Measurements from ENCODE around the gene DLG2. TPM values are rescaled to one million over a fixed set of nuclear protein-coding genes. Genes with fewer than 3 reads are reported as not detected.
A peak's percentile ranks its signal among the peaks of the same experiment; 100 is the strongest.

Gene DLG2
- total RNA-seq, 2 experiments from 2014 or later: 6.9 to 8.2 TPM

DNA sequence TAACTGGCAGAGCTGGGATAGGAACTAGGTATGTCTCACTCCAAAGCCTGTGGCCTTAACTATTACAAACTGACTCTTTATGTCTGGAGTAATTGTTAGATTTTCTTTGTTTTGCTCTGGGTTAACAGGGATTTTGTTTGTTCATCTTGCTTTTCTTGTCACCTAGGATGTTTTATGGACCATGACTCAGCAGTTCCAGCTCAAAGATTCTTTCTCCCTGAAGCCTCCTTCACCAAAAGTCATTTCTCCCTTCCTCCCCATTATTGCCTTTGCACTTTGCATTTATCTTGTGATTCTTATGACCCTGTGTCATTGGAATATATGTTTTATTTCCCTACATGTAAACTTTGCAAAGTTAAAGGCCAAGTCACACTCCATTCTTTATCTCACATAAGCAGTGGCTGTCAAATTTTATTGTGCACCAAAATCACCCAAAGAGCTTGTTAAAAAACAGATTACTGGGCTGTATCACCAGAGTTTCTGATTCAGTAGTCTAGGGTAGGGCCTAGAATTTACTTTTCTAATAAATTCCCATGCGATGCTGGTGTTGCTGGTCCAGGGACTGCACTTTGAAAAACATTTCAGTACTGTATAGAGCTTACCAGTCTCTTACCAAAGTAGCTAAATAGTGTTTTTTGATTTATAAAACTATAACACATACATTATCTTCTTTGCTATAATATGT is 327.7 kb downstream of the DLG2 start:
- no peaks in the 10 kb centered on the region for H4K20me1 ChIP-seq (ENCODE audit: insufficient read depth, low read length)
- TF ChIP-seq, protein P1, sequence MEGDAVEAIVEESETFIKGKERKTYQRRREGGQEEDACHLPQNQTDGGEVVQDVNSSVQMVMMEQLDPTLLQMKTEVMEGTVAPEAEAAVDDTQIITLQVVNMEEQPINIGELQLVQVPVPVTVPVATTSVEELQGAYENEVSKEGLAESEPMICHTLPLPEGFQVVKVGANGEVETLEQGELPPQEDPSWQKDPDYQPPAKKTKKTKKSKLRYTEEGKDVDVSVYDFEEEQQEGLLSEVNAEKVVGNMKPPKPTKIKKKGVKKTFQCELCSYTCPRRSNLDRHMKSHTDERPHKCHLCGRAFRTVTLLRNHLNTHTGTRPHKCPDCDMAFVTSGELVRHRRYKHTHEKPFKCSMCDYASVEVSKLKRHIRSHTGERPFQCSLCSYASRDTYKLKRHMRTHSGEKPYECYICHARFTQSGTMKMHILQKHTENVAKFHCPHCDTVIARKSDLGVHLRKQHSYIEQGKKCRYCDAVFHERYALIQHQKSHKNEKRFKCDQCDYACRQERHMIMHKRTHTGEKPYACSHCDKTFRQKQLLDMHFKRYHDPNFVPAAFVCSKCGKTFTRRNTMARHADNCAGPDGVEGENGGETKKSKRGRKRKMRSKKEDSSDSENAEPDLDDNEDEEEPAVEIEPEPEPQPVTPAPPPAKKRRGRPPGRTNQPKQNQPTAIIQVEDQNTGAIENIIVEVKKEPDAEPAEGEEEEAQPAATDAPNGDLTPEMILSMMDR (conservative IDR thresholded peaks at IDR 0.05; ENCODE audit: low read length): no peak
- no peak for TF ChIP-seq EZH2phosphoT487 (IDR thresholded peaks at IDR 0.05; ENCODE audit: borderline replicate concordance, low read depth, low read length)
- DNase-seq (ENCODE audit: low spot score): no peak
- no TSS peak for BruUV-seq (replicated peaks)
- intact Hi-C loops (cut with micrococcal nuclease; ENCODE audit: unreplicated experiment): no loop called here
- 0 out of 2 replicates have a peak, but pooled peaks cover 3% of the 10 kb centered on the region for H3K9me2 ChIP-seq (ENCODE audit: insufficient read depth, low read length)
- H3K4me2 ChIP-seq (ENCODE audit: low read length): no peak overlapping the region
- H3K4me1 ChIP-seq (ENCODE audit: insufficient read depth, low read length, poor library complexity, severe bottlenecking): no peaks in the 10 kb centered on the region
- H3K9me3 ChIP-seq (ENCODE audit: low read length): no peaks in the 10 kb centered on the region
- H3K4me3 ChIP-seq (ENCODE audit: low read depth, low read length, poor library complexity, severe bottlenecking): no peak overlapping the region
- H3K36me3 ChIP-seq (ENCODE audit: insufficient read depth, low read length): no peaks in the 10 kb centered on the region
- ChIA-PET POLR2A (interaction anchor here (0.6 to 0.7 kb wide), 3 partner anchors 14 to 237 kb away, joined by 3 to 4 read pairs (median 3); no protein-coding TSS in a partner anchor), CTCF (ENCODE audit: unreplicated experiment) (no interaction called here)
- H3K79me2 ChIP-seq (ENCODE audit: insufficient read depth, low read depth, low read length): no peaks in the 10 kb centered on the region
- no peak overlapping the region for H3K27ac ChIP-seq (ENCODE audit: low read depth, low read length, poor library complexity, severe bottlenecking)
- no peak overlapping the region for H2AFZ ChIP-seq (ENCODE audit: low read length)

GRCh38 chr11:85295694-85296271 is 331.4 kb downstream of the DLG2 start:
- Histone ChIP-seq H3K9me2 (ENCODE audit: insufficient read depth, low read length) (0 out of 2 replicates have a peak, but pooled peaks cover 3% of the 10 kb centered on the region), H2AFZ (ENCODE audit: low read length) (no peak overlapping the region), H4K20me1 (ENCODE audit: insufficient read depth, low read length) (no peaks in the 10 kb centered on the region), H3K4me3 (ENCODE audit: low read depth, low read length, poor library complexity, severe bottlenecking) (no peak overlapping the region), H3K4me1 (ENCODE audit: insufficient read depth, low read length, poor library complexity, severe bottlenecking) (no peaks in the 10 kb centered on the region), H3K27ac (ENCODE audit: low read depth, low read length, poor library complexity, severe bottlenecking) (no peak overlapping the region), H3K9me3 (ENCODE audit: low read length) (no peaks in the 10 kb centered on the region), H3K36me3 (ENCODE audit: insufficient read depth, low read length) (no peaks in the 10 kb centered on the region), H3K79me2 (ENCODE audit: insufficient read depth, low read depth, low read length) (no peaks in the 10 kb centered on the region), H3K4me2 (ENCODE audit: low read length) (no peak overlapping the region)
- CTCF ChIA-PET (ENCODE audit: unreplicated experiment): no interaction called here
- no peak for TF ChIP-seq EZH2phosphoT487 (IDR thresholded peaks at IDR 0.05; ENCODE audit: borderline replicate concordance, low read depth, low read length)
- TF ChIP-seq, protein P1 (conservative IDR thresholded peaks at IDR 0.05; ENCODE audit: low read length): no peak
- POLR2A ChIA-PET: interaction anchor here (0.6 kb wide), 1 partner anchor 13 kb away, joined by 3 read pairs; no protein-coding TSS in a partner anchor
- intact Hi-C loops (cut with micrococcal nuclease; ENCODE audit: unreplicated experiment): no loop called here
- no peak for DNase-seq (ENCODE audit: low spot score)
- BruUV-seq (replicated peaks): no TSS peak

DNA sequence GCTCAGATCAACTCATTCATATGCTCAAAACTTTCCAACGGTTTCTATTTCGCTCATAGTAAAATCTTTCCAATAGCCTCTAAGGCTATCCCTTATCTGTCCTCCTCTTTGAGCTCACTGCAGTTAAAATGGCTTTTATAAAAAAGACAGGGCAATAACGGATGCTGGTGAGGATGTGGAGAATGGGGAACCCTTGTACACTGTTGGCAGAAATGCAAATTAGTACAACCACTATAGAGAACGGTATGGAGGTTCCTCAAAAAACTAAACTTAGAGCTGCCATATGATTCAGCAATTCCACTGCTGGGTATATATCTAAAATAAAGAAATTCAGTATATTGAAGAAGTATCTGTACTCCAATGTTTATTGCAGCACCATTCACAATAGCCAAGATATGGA is 345.6 kb downstream of the DLG2 start:
- no TSS peak for BruUV-seq (replicated peaks)
- TF ChIP-seq EZH2phosphoT487 (IDR thresholded peaks at IDR 0.05; ENCODE audit: borderline replicate concordance, low read depth, low read length): no peak
- TF ChIP-seq, protein P1 (conservative IDR thresholded peaks at IDR 0.05; ENCODE audit: low read length): no peak
- Histone ChIP-seq H3K4me1 (ENCODE audit: insufficient read depth, low read length, poor library complexity, severe bottlenecking) (peaks cover 4% of the 10 kb centered on the region), H3K36me3 (ENCODE audit: insufficient read depth, low read length) (no peaks in the 10 kb centered on the region), H3K27ac (ENCODE audit: low read depth, low read length, poor library complexity, severe bottlenecking) (no peak overlapping the region), H4K20me1 (ENCODE audit: insufficient read depth, low read length) (no peaks in the 10 kb centered on the region), H3K79me2 (ENCODE audit: insufficient read depth, low read depth, low read length) (no peaks in the 10 kb centered on the region), H3K4me3 (ENCODE audit: low read depth, low read length, poor library complexity, severe bottlenecking) (no peak overlapping the region), H3K9me2 (ENCODE audit: insufficient read depth, low read length) (no peaks in the 10 kb centered on the region), H3K4me2 (ENCODE audit: low read length) (peak overlapping the region; percentile 25; the same call in 1 of the 2 replicates), H2AFZ (ENCODE audit: low read length) (no peak overlapping the region), H3K9me3 (ENCODE audit: low read length) (no peaks in the 10 kb centered on the region)
- ChIA-PET POLR2A (interaction anchor here (0.6 to 0.7 kb wide), 2 partner anchors 572 to 1688 kb away, joined by 3 to 4 read pairs; no protein-coding TSS in a partner anchor), CTCF (ENCODE audit: unreplicated experiment) (no interaction called here)
- intact Hi-C loops (cut with micrococcal nuclease; ENCODE audit: unreplicated experiment): no loop called here
- no peak for DNase-seq (ENCODE audit: low spot score)
